HL-60 (cell line): ENCODE data around the gene KRT31.

ENCODE experiments used
- CTCF ChIP-seq: IDR thresholded peaks from one replicate; pipeline ENCODE4 v1.5.1; 2011; ENCODE audit warnings: low read length, control low read depth, inconsistent platforms; ENCODE audit not compliant: insufficient read depth
- GABPA ChIP-seq: IDR thresholded peaks from 2 replicates; pipeline ENCODE4 v1.6.1; 2012; ENCODE audit warnings: low read depth
- POLR2AphosphoS5 ChIP-seq: IDR thresholded peaks from 2 replicates; pipeline ENCODE4 v1.6.1; 2012; ENCODE audit warnings: low read depth
- REST ChIP-seq: IDR thresholded peaks from 2 replicates; pipeline ENCODE4 v1.6.1; 2012; ENCODE audit warnings: low read depth; ENCODE audit not compliant: insufficient replicate concordance
- SPI1 ChIP-seq: IDR thresholded peaks from 2 replicates; pipeline ENCODE4 v1.6.1; 2012; ENCODE audit warnings: low read depth, mild to moderate bottlenecking, borderline replicate concordance

GRCh38 chr17:41444640-41445039 lies 47.2 kb upstream of the KRT31 start:
- TF ChIP-seq CTCF (no peak), POLR2AphosphoS5 (no peak), GABPA (no peak), REST (no peak), SPI1 (no peak)
